GM21367 (cell line): ENCODE data around the gene LIPI.
"Not testable (repeated sequence)": the region's sequence is repeated elsewhere in the genome, so short reads cannot be mapped to it uniquely, and the experiment has no call there.

ENCODE experiments used
- ATAC-seq: cut with Tn5 transposase; IDR thresholded peaks from one replicate; pipeline ENCODE4 v1.9.1; 2021; ENCODE audit not compliant: unreplicated experiment

LIPI gene

GRCh38 chr21:14210738-14211137 is at the start of gene LIPI:
Gene LIPI, minus strand, starts transcription at chr21:14210955. Its CDS starts 110 bp downstream, at chr21:14210845.
- no peak for ATAC-seq

DNA sequence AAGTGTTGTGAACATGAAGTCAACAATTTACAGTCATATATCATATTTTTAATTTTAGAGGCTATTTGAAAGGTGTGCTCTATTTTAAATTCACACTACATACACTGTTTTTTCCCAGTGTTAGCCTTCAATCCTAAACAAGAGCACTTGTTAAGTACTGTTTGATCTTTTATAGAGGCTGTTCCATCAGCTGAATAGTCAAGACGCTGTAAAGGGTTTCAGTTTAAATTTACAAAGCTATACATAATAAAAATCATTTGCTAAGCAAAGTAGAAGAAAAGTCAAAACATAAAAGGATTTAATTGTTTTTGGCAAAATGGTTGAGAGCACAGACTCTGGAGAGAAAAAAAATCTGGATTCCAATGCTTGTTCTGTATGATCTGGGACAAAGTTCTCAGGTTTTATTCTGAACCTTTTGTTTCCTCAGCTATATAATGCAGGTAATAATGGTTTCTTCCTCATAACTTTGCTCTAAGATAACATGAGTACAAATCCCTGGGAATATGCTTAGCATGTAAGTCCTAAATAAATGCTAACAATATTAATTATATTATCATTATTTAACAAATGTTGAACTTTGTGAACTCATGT is 49.5 kb upstream of the LIPI start:
- no peak for ATAC-seq

DNA sequence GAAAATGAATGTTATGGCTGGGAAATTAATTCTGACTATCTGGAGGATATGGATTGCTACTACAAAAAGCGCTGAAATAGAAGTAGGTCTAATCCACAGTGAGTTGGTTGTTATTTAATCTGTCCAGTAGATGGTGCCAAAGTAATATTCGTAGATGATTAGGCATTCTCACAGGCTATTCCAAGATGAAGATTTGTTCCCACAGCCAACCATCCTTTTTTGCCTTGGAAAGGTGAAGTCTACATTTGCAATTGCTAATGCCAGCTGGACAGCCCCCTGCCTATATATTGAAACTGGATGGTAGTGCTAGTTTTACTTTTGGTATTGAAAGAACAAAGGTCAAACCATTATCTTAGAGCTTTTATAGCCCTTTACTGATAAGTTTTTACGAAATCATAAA is 49.0 kb upstream of the LIPI start:
- ATAC-seq: peak; percentile 57

DNA sequence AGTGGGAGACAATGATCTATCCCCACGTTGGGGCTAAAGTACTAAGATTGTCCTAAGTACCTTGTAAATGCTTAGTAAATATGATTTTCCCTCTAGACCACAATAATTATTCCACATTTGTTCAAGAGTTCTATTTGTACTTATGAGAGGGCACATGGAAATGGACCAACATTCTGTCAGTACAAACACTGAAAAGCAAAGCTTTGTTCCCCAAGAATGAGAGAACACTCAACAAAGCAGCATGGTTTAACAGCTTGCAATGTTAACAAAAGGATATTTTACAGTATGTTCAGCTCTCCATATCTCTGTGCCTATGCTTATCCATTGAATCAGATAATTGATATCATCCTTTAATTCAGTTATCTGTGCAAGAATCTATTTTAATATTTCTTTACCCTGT is 40.6 kb upstream of the LIPI start:
- ATAC-seq: no peak

- no peak for ATAC-seq
Measured at GRCh38 chr21:14245711-14246110, 35.0 kb upstream of the LIPI start.

- ATAC-seq: no peak
Measured at GRCh38 chr21:14244911-14245310, 34.2 kb upstream of the LIPI start.

DNA sequence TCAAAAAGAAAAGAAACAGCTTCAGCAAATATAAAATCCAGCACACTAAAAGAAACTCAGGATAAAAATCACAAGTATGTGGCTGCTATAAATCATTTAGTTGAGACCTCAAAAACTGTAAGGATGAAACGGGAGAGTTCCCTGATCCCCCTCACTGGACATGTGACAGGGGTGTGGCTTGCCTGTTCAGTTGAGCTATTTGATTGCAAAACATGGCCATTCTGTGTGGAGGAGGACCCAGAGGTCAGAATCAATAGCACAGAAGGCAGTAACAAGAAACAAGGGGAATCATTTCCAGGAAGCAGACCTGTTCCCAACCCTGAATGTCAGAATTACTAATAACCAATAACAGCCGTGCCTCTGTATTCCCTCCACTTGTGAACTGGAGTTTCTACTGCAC is 33.1 kb upstream of the LIPI start:
- ATAC-seq: no peak

- ATAC-seq: no peak
Measured at GRCh38 chr21:14243461-14243860, 32.7 kb upstream of the LIPI start.

DNA sequence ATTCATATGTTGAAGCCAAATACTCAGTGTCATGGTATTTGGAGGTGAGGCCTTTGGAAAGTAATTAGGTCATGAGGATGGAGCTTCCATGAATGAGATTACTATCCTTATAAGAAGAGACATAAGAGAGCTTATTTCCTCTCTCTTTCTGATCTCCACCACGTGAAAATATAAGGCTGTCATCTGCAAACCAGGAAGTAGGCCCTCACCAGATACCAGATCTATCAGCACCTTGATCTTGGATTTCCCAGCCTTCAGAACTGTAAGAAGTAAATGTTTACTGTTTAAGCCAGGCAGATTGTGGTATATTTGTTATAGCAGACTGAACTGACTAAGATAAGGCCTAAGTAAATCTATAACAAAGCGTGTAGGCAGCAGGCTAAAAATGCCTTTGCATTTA is 30.5 kb upstream of the LIPI start:
- ATAC-seq: no peak

- ATAC-seq: no peak
Measured at GRCh38 chr21:14239281-14239680, 28.5 kb upstream of the LIPI start.

GRCh38 chr21:14236180-14236579 is 25.4 kb upstream of the LIPI start:
- no peak for ATAC-seq

DNA sequence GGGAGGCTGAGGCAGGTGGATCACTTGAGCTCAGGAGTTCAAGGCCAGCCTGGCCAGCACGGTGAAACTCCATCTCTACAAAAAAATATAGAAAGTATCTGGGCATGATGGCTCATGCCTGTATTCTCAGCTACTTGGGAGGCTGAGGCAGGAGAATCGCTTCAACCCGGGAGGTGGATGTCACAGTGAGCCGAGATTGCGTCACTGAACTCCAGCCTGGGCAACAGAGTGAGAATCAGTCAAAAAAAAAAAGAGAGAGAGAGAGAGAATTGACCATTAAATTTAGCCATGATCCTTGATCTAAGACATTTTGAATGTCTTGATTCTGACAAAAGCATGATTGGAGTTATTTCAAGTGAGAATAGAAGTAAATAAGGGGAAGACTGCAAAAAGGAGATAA is 24.3 kb upstream of the LIPI start:
- ATAC-seq: no peak

- no peak for ATAC-seq
Measured at GRCh38 chr21:14229399-14229798, 18.6 kb upstream of the LIPI start.

- no peak for ATAC-seq
Measured at GRCh38 chr21:14223365-14223764, 12.6 kb upstream of the LIPI start.

DNA sequence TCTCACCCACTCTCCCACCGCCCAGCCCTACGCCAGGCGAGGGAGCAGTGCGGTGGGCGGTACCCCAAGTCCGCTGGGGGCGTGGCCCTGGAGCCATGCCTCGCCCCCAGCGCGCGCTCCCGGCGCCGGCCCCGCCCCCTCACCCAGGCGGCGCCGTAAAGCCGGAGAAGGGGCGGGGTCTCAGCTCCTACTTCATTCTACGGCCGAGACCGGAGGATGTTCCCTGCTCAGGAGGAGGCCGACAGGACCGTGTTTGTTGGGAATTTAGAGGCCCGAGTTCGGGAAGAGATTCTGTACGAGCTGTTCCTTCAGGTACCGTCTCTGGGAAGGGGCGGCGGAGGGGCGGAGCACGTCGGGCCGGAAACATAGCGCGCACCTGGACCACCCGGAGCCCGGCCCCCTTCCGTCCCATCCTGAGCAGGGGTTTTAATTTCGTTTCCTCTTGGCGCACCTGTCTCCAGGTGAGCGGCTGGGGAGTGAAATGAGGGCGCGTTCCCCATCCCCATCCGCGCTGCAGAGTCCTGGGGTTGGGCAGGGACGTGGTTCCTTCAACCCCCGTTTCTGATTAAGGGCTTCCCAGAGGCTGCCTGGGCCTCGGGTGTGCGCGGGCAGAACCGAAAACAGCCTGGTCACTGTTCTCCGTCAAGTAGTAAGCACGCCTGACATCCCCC is 5.4 kb upstream of the LIPI start, which contains the start of gene RBM11:
RBM11 (plus strand) TSS at position 187 of the 671 bp plus-strand sequence; CDS start at position 217, 30 bp downstream.
- peak; percentile 98 for ATAC-seq

- ATAC-seq: no peak
Measured at GRCh38 chr21:14213164-14213563, 2.4 kb upstream of the LIPI start.

GRCh38 chr21:14206222-14206621 is 4.5 kb downstream of the LIPI start:
- ATAC-seq: no peak

DNA sequence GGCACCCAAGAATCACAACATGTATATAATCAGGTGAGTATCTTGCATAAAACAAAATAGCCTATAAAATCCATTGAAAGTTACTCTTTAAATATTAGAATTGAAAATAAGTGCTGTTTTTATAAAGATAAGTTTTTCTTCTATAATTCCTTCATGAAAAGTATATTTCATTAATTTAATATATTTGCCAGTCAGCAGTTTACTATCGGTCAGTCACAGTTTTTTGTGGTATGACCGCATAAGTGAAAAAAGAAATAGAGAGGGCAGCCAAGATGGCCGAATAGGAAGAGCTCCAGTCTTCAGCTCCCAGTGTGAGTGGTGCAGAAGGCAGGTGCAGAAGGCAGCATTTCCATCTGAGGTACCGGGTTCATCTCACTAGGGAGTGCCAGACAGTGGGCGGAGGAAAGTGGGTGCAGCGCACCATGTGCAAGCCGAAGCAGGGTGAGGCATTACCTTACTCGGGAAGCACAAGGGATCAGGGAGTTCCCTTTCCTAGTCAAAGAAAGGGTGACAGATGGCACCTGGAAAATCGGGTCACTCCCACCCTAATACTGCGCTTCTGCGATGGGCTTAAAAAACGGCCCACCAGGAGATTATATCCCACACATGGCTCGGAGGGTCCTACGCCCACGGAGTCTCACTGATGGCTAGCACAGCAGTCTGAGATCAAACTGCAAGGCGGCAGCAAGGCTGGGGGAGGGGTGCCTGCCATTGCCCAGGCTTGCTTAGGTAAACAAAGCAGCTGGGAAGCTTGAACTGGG is 44.1 kb downstream of the LIPI start:
- not testable (repeated sequence) for ATAC-seq

DNA sequence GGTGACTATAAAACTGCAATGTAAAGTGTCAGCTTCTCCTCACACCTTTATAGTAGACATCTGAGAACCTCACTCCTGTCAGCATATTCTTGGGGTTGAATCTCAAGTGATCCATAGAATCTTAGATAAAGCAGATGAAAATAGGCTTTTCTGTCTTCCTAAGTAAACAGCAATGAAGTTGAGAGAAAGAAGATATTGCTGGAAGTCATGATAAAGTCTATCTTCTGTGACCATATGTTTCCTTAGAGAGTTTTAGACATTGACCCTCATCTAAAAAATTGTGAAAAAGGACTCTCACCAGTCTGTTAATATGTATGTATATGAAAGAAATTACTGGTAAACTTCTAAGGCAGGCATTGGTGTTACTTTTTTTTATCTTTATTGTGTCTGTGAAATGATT is 66.8 kb downstream of the LIPI start:
- no peak for ATAC-seq

DNA sequence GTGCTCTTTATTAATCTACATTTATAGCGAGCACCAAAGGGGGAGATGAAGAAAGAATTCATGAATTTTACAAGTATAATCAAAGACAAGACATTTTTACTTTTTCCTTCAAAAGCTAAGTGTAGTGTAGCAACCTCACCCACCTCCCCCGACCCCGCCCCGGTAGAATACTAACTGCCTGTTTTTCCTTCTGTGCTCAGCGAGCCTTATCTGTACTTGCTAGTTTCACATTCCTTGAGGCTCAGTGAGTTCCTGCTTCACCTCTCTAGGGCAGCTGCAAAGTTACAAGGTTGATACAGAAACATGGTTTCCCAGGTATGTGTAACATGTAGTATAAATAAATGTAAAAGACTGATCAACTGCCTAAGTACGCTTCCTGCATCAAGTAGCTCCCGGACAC is 86.5 kb downstream of the LIPI start:
- ATAC-seq: no peak

DNA sequence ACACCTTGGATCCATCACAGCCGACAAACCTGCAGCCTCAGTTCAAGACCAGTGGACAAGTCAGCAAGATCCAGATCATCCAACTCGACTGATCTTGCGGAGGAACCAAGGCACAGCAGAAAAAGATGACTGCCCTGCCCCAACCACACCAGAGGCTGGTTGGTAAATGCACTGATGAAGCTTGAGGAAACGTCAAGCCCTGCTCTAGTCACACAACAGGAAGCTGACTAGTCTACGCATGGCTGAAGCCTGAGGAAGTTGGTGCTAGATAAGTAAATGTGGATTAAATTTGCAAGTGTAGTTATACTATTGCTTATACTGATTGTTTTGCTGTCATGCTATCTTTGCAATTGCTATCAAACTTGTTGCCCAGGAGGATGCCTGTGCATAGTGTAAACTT is 89.0 kb downstream of the LIPI start:
- peak; percentile 39 for ATAC-seq

DNA sequence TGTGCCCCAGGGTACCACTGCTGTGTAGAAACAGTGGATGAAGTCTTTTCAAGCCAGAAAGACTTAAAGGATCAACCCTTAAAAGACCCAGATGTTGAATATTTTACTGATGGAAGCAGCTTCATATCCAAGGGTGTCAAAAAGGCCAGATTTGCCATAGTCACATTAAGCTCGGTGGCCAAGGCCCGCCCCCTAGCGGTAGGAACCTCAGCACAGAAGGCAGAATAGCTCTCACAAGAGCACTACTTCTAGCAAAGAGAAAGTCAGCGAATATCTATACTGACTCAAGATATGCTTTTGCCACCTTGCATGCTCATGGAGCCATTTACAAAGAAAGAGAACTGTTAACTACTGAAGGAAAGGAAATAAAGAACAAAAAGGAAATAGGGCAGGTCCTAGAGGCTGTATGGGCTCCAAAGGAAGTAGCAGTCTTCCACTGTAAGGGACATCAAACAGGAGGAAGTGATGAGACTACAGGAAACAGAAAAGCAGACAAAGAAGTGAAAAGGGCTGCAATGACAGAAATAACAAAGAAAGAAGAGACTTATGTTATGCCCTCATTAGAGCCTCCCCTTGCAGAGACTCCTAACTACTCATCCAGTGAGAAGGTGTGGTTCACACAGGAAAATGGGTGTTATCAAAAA is 90.5 kb downstream of the LIPI start:
- peak; percentile 42 for ATAC-seq
